ENCODE results near the gene DNMT1.
"Not testable (repeated sequence)": the region's sequence is repeated elsewhere in the genome, so short reads cannot be mapped to it uniquely, and the experiment has no call there.

DNMT1 gene

DNA sequence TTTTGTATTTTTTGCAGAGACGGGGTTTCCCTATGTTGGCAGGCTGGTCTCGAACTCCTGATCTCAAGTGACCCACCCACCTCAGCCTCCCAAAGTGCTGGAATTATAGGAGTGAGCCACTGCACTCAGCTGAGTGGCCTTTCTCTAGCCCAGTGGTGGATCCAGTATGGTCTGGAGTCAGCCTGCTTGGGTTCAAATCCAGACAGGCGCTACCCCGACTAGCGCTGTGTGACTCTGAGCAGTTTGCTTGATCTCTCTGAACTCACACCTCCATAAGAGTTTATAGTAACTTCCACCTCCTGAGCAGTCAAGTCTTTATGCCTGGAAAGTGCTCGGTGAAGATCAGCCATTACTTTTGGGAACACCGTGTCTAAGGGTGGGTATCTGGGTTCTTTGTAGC is 25.9 kb upstream of the DNMT1 start:
- DNase-seq, result no peak

DNA sequence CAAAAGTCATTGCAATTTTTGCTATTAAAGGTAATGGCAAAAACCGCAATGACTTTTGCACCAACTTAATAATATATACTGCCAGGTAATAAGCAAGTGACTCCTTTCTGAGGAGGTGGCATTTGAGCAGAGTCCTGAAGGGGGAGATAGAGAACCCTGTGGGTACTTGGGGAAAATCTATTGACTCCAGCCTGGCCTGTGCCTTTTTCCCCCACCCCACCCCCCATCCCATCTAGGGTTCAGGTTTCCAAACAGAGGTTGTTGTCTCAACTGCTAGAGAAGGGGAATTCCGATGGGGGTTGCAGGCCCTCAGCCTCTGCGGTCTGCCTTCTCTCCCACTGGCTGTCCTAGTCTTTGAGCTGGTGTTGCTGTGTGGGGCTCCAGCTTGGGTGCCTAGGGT is 24.9 kb upstream of the DNMT1 start:
- no peak for DNase-seq

DNA sequence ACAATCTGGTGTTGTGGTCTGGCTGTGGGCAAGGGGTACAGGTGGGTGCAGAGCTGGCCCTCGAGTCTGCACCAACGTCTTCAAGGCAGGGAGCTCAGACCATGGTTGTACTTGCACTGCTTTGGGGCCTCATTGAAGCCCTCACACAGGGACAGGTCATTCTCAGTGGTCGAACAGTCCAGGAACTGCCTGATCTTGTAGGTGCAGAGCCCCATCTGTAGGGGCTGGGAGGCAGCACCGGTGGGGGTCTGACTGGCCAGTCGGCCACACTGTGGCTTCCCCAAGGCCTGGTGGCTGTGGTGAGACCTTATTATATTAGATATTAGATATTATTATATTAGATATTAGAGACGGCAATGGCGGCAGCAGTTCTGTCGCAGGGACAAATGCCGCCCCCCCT is 22.3 kb upstream of the DNMT1 start:
- DNase-seq, result no peak

DNA sequence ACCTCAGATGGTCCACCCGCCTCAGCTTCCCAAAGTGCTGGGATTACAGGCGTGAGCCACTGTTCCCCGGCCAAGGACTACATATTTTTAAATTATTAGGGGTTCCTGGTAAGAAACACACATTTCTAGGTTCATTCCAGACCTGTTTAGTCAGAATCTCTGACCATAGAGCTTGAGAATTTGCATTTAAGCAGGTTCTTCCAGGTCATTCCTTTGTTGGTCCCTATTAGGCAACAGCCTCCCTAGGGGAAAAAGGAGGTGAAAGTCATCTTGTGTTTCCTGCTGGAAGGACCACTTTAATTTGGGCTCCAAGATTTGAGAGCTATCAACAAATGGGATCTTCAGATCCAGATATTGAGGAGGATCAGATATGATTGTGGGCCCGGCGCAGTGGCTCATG is 20.0 kb upstream of the DNMT1 start:
- no peak for DNase-seq

DNA sequence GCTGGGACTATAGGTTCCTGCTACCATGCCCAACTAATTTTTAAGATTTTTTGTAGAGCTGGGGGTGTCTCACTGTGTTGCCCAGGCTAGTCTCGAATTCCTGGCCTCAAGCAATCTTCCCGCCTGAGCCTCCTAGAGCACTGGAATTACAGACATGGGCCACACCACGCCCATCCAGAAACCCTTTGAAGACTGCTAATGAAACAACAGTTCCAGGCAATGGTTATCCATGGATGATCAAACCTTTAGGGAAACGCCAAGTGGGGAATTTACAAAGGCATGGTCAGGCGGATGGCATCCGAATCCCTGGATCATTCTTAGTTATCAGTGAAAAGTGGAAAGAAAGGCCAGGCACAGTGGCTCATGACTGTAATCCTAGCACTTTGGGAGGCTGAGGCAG is 16.9 kb upstream of the DNMT1 start:
- DNase-seq, result no peak

DNA sequence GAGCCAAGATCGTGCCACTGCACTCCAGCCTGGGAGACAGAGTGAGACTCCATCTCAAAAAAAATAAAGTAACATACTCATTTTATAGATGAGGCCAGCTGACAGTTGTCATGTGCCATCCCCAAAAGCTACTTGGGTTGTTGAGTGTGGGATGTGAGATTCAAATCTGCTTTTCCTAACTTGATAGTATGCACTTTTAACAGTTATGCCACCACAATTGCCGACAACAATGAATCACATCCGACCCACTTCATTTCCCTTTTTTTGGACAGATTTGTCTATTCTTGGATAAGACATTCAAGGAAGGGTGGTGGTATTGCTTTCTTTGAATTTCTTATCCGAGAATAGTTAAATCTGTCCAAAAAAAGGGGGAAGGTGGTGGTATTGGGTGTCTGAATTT is 16.3 kb upstream of the DNMT1 start:
- DNase-seq, result no peak

DNA sequence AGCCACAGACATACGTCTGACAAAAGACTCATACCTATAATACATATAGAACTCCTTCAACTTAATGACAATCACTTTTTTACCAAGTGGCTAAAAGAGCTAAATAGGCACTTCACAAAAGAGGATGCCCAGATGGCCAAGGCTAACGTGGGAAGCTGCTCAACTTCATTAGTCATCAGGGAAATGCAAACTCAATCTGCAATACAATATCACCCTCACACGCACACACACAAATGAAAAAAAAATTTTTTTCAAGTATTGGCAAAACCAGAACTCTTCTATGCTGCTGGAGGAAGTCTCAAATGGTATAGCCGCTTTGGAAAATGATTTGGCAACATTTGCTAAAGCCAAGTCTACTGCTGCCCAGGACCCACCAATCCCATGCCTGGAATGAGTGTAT is 14.6 kb upstream of the DNMT1 start:
- DNase-seq, result no peak

DNA sequence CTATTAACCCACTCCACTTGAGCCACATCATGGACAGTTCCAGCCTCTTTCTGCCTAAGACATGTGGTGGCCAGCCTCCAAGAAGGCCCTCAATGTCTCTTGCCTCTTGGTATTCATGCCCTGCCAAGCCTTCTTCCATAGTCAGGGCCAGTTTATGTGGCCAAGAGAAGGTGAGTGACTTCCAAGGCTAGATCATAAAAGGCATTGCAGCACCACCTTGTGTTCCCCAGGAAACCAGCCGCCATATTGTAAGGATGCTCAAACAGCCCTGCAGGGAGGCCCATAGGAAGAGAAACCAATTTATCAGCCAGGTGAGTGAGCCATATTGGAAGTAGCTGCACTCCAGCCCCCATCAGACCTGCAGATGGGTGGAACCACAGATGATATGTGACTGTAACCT is 12.3 kb upstream of the DNMT1 start:
- no peak for DNase-seq

DNA sequence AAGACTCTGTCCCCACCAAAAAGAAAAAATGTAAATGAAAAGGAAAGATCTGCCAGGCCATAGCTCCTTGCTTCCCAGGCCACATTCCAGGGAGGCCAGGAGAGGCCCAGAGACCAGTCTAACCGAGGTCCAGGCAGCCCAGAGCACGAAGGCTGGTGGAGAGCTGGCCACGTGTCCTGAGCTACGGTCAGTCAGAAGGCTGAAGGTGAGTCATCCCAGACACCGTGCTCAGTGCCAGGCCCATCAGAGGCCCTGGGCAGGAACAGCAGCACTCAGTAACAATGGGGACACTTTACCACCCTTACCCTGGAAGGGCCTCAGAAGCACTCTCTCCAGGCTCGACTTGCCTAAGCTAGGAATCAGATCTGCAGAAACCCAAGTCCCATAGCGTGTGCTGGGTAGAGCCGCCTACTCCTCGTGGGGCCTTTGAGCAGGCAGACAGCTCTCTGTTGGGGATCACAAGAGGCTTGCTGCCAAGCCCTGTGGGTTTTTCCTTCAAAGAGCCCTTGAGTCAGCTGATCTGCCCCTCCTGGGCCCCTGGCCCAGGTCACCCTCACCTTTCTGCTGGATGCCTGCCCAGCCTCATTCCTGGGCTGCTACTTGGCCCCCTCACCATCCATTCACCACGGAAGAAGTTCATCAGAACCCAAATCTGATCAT is 11.6 kb upstream of the DNMT1 start:
- no peak for DNase-seq

DNA sequence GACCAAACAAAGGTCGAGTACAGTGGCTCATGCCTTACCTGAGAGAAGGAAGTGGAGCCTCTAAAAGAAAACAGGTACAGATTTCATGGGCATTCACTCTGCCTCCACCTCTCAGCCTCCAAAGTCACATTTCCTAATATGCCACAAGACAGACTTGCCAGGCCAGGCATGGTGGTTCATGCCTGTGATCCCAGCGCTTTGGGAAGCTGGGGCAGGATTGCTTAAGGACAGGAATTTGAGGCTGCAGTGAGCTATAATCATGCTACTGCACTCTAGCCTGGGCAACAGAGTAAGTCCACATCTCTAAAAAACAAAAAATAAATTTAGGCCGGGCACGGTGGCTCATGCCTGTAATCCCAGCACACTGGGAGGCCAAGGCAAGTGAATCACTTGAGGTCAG is 10.9 kb upstream of the DNMT1 start:
- DNase-seq, result no peak

DNA sequence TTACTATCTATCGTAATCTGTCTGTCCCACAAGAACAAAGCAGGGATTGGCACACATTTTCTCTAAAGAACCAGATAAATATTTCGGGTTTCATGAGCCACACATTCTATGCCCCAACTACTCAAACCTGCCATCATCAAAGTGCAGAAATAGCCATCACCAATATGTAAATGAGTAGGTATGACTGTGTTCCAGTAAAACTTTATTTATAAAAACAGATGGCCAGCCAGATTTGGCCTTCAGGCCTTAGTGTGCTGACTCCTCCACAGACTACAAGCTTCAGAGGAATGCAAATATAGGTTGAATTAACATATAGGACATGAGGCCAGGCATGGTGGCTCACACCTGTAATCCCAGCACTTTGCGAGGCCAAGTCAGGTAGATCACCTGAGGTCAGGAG is 8.9 kb upstream of the DNMT1 start:
- DNase-seq, result no peak

DNA sequence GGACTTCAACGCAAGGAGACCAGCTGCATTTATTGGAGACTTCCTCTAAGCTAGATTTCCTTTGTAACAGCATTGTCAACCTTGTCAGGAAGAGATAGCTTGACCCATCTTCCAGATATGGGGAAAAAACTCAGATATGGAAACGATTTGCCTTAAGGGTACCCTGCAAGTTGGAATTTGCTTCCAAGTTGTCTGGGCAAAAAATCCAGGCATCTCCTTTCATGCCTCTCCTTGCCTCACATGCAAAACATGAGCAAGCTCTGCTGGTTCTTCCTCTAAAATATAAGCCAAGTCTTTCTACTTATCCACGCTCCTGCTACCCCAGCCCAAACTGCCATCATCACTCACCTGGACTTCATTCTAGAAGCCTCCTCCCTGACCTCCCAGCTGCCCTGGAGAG is 6.4 kb upstream of the DNMT1 start:
- DNase-seq, result no peak

DNA sequence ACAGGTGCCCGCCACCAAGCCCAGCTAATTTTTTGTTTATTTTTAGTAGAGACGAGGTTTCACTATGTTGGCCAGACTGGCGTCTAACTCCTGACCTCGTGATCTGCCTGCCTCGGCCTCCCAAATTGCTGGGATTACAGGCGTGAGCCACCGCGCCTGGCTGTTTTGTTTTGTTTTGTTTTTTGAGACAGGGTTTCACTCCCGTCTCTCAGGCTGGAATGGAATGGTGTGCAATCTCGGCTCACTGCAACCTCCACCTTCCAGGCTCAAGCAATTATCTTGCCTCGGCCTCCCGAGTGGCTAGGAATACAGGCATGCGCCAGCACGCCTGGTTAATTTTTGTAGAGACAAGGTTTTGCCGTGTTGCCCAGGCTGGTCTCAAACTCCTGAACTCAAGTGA is 5.3 kb upstream of the DNMT1 start:
- DNase-seq, result not testable (repeated sequence)

DNA sequence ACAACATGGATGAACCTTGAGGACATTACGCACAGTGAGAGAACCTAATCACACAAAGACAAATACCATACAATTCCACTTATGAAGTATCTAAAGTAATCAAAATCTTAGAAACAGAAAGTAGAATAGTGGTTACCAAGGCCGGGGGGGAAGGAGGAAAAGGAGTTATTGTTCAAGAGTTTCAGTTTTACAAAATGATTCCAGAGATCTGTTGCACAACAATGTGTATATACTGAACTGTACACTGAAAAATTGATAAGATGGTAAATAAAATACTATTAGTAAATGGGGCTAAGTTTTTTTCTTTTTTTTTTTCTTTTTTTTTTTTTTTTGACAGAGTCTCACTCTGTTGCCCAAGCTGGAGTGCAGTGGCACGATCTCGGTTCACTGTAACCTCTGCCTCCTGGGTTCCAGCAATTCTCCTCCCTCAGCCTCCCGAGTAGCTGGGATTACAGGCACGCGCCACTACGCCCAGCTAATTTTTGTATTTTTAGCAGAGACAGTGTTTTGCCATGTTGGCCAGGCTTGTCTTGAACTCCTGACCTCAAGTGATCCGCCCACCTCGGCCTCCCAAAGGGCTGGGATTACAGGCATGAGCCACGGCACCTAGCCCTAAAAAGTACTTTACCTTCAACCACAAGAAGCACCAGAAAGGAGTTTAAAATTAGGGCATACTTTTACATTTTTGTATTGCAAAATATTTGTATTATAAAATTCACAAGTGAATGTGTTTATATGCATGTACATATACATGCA is 4.3 kb upstream of the DNMT1 start:
- DNase-seq, result not testable (repeated sequence)

DNA sequence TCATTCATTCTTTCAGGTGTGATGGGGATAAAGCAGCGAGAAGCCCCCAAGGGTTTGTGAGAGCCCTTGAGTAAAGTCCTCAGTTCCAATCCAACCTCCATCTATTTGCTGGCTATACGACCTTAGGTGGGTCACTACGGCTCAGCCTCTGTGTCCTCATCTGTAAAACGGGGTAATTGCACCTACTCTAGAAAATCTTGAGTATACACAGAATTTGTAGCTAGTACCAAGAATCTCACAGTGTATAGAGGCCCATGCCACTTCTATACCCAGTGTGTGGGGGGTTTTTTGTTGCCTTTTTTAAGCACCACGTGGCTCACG is 406 bp upstream of the DNMT1 start:
- DNase-seq, result no peak

DNA sequence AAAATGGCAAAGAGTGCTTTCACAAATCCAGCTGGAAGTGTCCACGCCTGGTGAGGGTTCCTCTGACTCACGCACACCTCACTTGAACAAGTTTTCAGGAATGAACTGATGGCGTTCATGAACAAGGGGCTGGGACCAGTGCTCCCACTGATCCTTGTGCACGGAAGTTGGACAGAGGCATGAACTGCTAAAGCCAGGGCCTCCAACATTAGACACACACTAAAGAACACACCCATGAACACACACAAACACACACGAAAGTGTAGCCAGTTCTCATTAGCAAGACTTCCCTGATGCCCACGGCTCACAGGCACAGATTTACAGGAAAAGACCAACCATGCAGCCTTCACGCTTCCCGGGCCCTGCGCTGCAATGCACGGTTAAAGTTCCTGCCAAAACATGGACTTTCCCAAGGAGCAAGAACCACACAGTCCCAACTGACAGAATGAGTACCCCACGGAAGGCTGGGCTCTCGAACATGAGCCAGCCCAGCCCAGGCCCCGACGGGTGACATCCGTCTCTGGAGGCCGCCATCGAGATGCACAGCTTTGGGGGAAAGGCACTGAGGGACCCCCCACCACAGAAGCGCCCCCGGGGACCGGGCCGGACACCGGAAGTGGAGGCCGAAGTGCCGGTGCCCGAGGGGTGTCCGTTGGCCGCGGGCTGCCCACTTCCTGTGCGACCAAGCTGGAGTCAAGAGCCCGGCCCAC is 808 bp downstream of the DNMT1 start:
- no peak for DNase-seq

DNA sequence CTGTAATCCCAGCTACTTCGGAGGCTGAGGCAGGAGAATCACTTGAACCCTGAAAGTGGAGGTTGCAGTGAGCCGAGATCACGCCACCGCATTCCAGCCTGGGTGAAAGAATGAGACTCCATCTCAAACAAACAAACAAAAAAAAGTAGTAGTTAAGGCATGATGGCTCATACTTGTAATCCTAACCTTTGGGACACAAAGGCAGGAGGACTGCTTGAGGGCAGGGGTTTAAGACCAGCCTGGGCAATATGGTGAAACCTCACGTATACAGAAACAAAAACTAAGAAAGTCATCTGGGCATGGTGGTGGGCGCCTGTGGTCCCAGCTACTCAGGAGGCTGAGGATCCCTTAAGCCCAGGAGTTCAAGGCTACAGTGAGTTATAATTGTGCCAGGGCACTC is 1.8 kb downstream of the DNMT1 start:
- DNase-seq, result no peak

DNA sequence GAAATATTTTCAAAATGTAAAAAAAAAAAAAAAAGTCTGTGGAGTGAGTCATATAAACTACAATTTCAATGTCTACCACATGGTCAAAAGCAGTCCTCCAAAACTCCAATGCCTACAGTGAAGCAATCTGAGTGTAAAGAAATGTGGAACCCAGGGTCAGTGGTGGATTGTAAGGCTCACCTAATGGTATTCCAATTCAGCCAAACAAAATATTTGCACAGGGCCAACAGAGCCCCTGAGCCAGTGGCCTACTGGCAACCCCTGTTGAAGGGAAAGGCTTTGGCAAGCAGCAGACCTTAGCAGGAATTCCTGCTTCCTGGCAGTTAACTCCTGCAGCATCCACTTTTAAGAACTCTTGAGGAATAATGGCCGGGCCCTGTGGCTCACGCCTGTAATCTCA is 3.4 kb downstream of the DNMT1 start:
- DNase-seq, result no peak

DNA sequence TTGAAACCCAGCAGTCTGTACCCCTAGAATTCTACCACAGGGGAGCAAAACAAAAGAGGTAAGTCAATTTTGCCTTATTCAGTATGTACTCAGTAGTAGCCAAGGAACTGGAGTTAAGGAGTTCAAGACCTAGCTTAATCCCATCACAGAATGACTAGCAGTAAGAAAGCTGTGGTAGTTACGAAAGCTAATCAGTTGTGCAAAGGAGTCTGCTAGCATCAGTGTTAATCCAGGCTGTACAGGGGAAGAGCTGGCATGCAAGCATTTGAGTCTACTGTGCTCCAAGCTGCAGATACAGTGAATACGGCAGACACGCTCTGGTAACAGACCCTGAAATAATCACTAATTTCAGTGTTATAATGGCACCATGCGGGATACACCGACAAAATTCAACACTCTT is 4.7 kb downstream of the DNMT1 start:
- no peak for DNase-seq

DNA sequence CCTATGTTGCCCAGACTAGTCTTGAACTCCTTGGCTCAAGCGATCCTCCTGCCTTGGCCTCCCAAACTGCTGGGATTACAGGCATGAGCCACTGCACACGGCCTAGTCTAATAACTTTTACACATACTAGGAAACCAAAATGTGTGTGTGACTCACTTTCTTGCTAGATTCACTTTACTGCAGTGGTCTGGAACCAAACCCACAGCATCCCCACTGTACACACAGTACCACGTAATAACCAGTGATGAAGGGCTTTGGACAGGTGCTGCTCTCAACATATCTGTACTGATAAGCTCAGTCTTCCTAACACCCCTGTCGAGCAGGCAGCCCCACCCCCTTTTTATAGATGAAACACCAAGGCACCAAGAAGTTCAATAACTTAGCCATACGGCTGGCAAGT is 5.1 kb downstream of the DNMT1 start:
- DNase-seq, result no peak

DNA sequence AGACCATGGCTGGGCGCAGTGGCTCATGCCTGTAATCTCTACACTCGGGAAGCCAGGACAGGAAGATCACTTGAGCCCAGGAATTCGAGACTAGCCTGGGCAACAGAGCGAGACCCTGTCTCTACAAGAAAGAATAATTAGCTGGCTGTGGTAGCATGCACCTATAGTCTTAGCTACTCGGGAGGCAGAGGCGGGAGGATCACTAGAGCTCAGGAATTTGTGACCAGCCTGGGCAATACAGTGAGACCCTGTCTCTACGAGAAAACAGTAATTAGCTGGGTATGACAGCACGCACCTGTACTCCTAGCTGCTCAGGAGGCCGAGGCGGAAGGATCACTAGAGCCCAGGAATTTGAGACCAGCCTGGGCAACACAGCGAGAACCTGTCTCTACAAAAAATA is 7.4 kb downstream of the DNMT1 start:
- DNase-seq, result no peak

DNA sequence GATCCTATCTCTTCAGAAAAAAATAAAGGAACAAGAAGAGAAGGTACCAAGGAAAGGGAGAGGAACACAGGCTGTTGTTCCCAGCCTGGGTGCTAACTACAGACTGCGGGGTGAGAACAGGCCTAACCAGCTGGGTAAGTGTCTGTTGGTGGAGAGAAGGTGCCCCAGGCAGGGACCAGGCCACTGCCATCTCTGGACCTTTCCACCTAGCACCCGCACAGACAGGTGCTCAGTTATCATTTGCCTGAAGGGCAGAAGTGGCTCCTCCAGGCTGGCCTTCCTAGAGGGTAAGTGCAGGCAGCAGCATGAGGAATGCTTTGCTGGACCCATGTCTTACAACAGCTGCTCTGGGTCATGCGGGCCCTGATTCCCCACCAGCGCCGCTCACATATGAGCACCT is 10.1 kb downstream of the DNMT1 start:
- no peak for DNase-seq

DNA sequence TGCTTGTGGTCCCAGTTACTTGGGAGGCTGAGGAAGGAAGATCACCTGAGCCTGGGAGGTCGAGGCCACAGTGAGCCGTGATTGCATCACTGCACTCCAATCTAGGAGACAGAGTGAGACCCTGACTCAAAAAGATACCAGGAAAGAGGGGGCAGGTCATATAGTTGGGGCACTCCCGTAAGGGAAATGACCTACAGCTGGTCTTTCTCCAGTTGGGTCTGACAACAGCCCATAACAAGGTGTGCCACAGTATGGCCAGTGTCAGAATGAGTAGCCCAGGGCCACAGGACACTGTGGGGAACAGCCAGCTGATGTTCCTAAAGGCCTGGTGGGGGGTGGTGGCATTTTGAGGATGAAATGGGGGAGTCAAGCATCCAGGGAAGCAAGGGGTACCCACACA is 10.8 kb downstream of the DNMT1 start:
- DNase-seq, result no peak

DNA sequence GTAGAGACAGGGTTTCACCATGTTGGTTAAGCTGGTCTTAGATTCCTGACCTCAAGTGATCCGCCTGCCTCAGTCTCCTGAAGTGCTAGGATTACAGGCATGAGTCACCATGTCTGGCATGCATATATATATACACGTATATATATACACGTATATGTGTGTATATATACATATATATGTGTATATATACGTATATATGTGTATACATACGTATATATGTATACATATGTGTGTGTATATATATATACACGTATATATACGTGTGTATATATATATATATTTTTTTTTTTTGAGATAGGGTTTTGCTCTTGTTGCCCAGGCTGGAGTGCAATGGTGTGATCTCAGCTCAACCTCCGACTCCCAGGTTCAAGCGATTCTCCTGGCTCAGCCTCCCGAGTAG is 11.9 kb downstream of the DNMT1 start:
- no peak for DNase-seq

DNA sequence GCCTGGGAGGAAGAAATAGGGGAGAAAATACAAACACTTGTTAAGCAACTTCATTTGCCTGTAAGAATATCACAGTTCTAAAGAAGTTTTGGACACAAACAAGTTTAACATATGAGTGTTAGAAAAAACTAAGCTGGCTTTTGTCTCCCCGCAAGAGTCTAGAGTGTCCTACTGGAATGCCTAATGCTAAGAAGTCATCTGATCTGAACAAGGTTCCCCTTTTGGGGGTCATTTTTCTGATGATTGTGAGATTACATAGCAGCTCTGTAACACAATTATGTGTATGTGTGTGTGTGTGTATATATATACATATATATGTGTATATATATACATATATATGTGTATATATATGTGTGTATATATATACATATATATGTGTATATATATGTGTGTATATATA is 12.7 kb downstream of the DNMT1 start:
- no peak for DNase-seq

Data from NCI-H2171 (cell line).